Activated CD8-positive, alpha-beta memory T cell treated with anti-CD3 and anti-CD28 coated beads for 24 hours (primary cell): Measurements from ENCODE around the gene PLA2G4E.

Source experiments
- DNase-seq: peaks from one replicate; pipeline ENCODE4 v3.0.0-alpha.2; 2020

Gene PLA2G4E

GRCh38 chr15:42053010-42053409, 32.2 kb upstream of the PLA2G4E start:
- DNase-seq = no peak

DNA sequence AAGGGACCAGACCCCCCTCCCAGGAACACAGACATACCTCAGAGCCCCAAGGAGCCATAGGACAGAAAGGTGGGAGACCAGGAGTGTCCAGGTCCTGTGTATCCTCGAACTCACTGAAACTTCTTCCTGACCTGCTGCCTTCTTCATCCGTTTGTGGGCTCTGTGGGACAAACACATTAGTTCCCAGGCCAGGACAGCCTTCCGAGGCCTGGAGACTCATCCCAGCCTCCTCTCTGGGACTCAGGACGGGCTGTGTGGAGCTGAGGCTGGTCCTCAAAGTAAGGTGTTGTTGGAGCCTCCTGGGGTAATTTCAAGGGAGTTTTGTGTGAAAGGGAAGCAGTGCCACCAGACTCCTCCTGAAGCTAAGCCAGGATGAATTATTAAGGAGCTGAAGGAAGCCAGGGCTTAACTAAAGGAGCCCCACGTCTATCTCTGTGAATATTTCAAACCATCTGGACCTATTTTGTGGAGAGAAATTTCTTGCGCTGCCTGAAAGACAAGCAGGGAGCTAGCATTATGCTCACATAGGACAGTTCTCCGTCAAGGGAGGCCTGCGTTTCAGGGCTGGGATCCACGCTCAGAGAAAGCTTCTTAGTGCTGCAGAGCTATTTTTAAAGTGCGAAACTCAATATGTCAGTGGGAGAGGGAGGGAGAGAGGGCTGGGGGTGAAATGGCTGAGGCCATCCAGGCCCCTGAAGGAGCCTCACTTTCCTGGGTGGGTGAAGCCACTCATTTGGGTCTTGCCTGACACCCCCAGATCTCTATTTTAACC, 29.8 kb upstream of the PLA2G4E start:
- DNase-seq = no peak

DNA sequence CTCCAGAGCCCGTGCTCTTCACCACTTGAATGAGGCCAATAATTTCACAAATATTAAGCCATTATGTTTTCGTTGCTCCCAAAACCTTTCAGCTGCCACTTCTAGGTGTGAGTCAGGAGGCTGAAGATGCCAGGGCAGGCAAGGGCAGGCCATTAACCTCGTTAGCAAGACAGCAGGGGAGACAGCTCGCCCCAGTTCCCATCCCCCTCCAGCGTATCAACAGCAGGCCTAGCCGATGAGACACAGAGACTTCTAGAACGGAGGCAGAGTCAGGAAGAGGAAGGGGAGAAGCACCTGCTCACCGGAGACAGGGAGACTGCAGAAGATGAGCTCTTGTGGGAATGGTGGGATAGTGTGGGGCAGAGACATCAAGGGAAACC, 28.0 kb upstream of the PLA2G4E start:
- DNase-seq = no peak

DNA sequence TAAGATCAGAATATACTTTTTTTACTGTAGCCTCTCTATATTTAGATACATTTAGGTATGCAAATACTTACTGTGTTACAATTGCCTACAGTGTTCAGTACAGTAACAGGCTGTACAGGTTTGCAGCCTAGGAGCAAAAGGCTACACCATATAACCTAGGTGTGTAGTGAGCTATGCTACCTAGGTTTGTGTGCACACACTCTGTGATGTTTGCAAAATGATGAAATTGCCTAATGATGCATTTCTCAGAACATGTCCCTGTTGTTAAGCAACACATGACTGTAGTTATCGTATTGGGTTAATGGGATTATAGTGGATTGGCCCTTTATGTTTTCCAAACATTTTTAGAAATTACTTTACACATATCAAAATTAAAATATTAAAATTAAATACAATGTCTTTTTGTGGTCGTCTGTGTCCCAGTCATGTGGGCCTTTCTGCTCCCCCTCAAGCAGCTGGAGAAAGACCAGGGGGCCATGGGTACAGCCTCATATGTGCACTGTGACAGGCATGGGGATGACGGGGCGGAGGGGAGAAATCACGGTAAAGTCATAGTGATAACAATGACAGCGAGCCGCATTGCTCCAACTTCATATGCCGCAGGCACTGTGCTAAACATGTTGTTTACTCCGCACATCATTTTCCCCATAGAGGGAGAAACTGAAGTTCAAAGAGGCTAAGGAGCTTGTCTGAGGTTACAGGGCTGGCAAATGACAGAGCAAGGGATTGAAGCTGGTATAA, 27.4 kb upstream of the PLA2G4E start:
- no peak for DNase-seq

- no peak for DNase-seq
Measured at GRCh38 chr15:42046597-42046996, 25.8 kb upstream of the PLA2G4E start.

- DNase-seq = no peak
Measured at GRCh38 chr15:42045211-42045615, 24.4 kb upstream of the PLA2G4E start.

GRCh38 chr15:42042602-42043400, 22.0 kb upstream of the PLA2G4E start:
- no peak for DNase-seq

- no peak for DNase-seq
Measured at GRCh38 chr15:42038401-42038800, 17.6 kb upstream of the PLA2G4E start.

DNA sequence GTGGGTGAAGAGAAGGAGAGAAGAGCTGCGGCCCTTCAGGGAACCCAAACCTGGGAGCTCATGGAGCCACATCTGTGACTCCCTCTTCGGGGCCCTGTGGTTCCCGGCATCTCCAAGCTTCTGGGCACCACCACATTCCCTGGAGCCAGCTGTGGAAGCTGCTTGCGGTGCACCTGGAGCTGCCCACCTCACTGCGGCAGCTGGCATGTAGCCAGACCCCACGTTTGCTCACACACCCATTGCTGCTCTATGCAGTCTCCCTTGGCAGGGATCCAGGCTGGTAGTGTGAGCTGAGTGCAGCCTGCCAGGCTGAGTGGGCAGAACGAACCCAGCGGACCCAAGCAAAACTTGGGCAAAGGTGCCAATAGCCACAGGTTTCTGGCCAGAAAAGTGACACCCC, 16.8 kb upstream of the PLA2G4E start:
- DNase-seq = no peak

DNA sequence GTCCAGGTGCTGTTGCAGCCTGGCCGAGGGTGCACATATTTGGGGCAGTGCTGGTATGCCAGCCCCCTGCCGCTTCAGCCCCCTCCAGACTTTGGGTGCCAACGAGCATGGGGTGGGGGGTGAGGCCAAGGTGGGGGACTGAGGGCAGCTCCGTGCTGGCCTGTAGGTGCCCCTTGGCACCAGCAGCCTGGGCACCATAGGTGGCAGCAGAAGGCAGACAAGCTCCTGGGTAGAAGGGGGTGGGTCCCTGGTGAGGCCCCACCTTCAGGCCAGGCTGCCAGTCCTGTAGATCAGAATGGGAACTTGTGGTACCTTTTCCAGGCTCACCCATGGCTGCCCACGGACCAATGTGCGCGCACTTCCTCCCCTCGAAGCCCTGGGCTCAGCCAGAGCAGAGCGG, 16.1 kb upstream of the PLA2G4E start:
- DNase-seq = no peak

- DNase-seq = no peak
Measured at GRCh38 chr15:42036112-42036905, 15.5 kb upstream of the PLA2G4E start.

- no peak for DNase-seq
Measured at GRCh38 chr15:42035435-42035761, 14.6 kb upstream of the PLA2G4E start.

DNA sequence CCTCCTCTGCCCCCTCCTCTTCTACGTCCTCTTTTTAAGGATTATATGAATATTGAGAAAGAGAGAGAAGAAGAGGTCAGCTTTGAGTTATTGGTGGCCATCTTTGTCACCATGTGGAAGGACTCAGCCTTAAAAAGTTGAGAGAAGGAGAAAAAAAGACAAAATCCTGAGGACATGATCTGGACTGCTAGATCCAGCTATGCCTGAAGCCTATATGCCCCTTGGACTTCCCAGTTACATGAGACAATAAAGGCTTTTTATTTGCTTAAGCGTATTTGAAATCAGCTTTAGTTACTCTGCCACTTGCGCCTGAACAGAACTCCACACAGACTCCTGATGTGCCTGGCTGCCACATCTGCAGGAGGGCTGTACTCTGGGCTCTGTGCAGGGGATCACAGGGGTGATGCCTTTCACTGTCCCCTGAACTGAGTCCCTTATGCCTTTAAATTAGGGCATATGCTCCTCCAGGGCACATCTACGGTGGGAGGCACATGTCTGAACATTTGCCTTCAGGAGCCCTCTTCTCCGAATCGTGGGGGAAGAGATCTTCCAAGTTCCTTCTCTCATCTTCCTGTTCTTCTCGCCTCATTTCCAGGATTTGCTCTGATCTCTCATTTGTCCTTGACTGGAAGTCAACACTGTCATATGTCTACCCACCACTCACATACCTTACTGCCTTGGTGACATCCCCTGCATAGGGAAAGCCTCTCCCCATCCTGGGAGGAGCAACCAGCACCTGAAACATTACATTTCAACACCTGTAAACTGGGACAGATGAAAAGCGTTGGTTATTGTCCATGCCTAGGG, 14.0 kb upstream of the PLA2G4E start:
- no peak for DNase-seq

GRCh38 chr15:42033214-42033873, 12.5 kb upstream of the PLA2G4E start:
- no peak for DNase-seq

- no peak for DNase-seq
Measured at GRCh38 chr15:42032376-42033213, 11.8 kb upstream of the PLA2G4E start.

DNA sequence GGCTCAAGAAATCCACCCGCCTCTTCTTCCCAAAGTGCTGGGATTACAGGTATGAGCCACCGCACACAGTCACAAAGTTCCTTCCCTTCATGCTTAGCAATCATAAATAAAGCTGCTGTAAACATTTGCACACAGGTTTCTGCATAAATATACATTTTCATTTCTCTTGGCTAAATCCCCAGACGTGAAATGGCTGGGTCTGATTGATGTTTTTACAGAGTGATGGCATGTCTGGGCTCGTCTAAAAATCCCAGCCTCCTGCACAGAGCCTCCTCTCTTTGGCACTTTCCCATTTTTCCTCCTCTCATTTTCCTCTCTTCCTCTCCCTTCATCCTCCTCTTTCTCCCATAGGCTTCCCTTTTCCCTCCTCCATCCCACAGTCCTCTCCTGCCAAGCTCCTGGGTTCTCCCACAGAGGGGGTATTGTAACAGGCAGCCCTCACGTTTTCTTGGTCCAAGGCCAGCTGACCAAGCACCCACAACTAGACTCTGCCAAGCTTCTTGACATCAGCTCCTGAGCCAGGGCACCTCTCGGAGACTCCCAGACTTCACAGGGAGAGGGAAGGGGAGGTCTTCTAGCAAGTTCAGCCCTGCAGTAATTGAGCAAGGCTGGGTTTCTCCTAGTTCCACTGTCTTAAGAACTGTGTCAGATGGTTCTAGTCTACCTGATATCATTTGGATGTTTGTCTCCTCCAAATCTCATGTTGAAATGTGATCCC, 10.5 kb upstream of the PLA2G4E start:
- DNase-seq = no peak

GRCh38 chr15:42027521-42027920, 6.7 kb upstream of the PLA2G4E start:
- no peak for DNase-seq

DNA sequence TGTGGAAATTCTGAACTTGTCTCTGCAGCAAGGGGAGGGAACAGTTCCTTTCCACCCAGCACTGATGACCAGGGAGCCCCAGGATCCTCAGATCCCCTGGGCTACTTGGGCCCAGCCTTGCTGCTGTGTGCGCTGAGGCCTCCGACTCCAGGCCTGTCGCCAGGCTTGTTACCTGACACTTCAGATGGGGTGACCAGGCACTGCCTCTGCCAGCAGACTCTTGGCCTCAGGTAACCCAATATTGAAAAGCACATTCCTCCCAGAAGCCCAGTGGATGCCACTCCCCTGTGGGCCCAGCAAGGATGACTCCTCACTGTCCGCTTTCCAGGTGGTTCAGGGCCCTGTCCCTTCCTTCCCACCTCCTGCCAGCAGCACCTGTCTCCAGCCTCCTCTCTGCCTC, 3.5 kb upstream of the PLA2G4E start:
- DNase-seq = no peak

GRCh38 chr15:42021593-42021992, 751 bp upstream of the PLA2G4E start:
- no peak for DNase-seq
